H9 (cell line): ENCODE measurements around the gene ANKHD1. TPM values are rescaled to one million over a fixed set of nuclear protein-coding genes. Genes with fewer than 3 reads are reported as not detected.

ENCODE experiments used
- DNase-seq: peaks from one replicate; pipeline ENCODE4 v3.0.0-alpha.2; 2017
- H2AFZ ChIP-seq: one replicate; pipeline ENCODE4 v1.6.1; 2013; ENCODE audit warnings: mild to moderate bottlenecking, low read length, control low read depth, moderate library complexity
- H2AK5ac ChIP-seq: 2 replicates; pipeline ENCODE4 v1.6.1; 2013; ENCODE audit warnings: low read length, control low read depth, mixed read lengths; ENCODE audit not compliant: insufficient read length
- H2BK120ac ChIP-seq: one replicate; pipeline ENCODE4 v1.6.1; 2013; ENCODE audit warnings: low read depth, mild to moderate bottlenecking, low read length, control low read depth, inconsistent platforms; ENCODE audit not compliant: poor library complexity, severe bottlenecking
- H2BK12ac ChIP-seq: 2 replicates; pipeline ENCODE4 v1.6.1; 2013; ENCODE audit warnings: low read length, control low read depth, mixed read lengths, low read depth; ENCODE audit not compliant: insufficient read length
- H2BK15ac ChIP-seq: 2 replicates; pipeline ENCODE4 v1.6.1; 2013; ENCODE audit warnings: low read depth, low read length, control low read depth
- H2BK20ac ChIP-seq: one replicate; pipeline ENCODE4 v1.6.1; 2013; ENCODE audit warnings: low read depth, mild to moderate bottlenecking, low read length, control low read depth, inconsistent platforms; ENCODE audit not compliant: poor library complexity, severe bottlenecking
- H2BK5ac ChIP-seq: 2 replicates; pipeline ENCODE4 v1.6.1; 2013; ENCODE audit warnings: low read length, control low read depth, mixed read lengths; ENCODE audit not compliant: insufficient read length
- H3K14ac ChIP-seq: 2 replicates; pipeline ENCODE4 v1.6.1; 2013; ENCODE audit warnings: low read length, control low read depth; ENCODE audit not compliant: insufficient read depth
- H3K18ac ChIP-seq: 2 replicates; pipeline ENCODE4 v1.6.1; 2013; ENCODE audit warnings: low read depth, mild to moderate bottlenecking, mixed read lengths, low read length, control low read depth; ENCODE audit not compliant: insufficient read length
- H3K23ac ChIP-seq: 2 replicates; pipeline ENCODE4 v1.6.1; 2013; ENCODE audit warnings: low read length, control low read depth, mixed read lengths, low read depth; ENCODE audit not compliant: insufficient read length
- H3K23me2 ChIP-seq: 2 replicates; pipeline ENCODE4 v1.6.1; 2013; ENCODE audit warnings: low read depth, mild to moderate bottlenecking, mixed read lengths, low read length, control low read depth; ENCODE audit not compliant: insufficient read length, poor library complexity, severe bottlenecking
- H3K27ac ChIP-seq: 2 replicates; pipeline ENCODE4 v1.5.1; 2013; ENCODE audit warnings: low read length, control low read depth, mixed read lengths, low read depth; ENCODE audit not compliant: insufficient read length
- H3K27me3 ChIP-seq: 2 replicates; pipeline ENCODE4 v1.6.1; 2013; ENCODE audit warnings: low read length, control low read depth, inconsistent platforms; ENCODE audit not compliant: insufficient read depth
- H3K4ac ChIP-seq: 2 replicates; pipeline ENCODE4 v1.6.1; 2013; ENCODE audit warnings: low read depth, mild to moderate bottlenecking, control low read depth, inconsistent platforms, low read length, moderate library complexity
- H3K4me1 ChIP-seq: 2 replicates; pipeline ENCODE4 v1.6.1; 2013; ENCODE audit warnings: low read length, control low read depth, inconsistent platforms; ENCODE audit not compliant: insufficient read depth
- H3K4me2 ChIP-seq: 2 replicates; pipeline ENCODE4 v1.6.1; 2013; ENCODE audit warnings: low read length, control low read depth, mixed read lengths; ENCODE audit not compliant: insufficient read length, insufficient read depth
- H3K56ac ChIP-seq: 2 replicates; pipeline ENCODE4 v1.6.1; 2013; ENCODE audit warnings: low read depth, mild to moderate bottlenecking, mixed read lengths, low read length, control low read depth; ENCODE audit not compliant: insufficient read length
- H3K79me1 ChIP-seq: 2 replicates; pipeline ENCODE4 v1.6.1; 2013; ENCODE audit warnings: low read depth, mild to moderate bottlenecking, moderate library complexity, low read length, control low read depth, inconsistent platforms; ENCODE audit not compliant: insufficient read depth, poor library complexity, severe bottlenecking
- H3K79me2 ChIP-seq: 2 replicates; pipeline ENCODE4 v1.6.1; 2013; ENCODE audit warnings: low read length, control low read depth, inconsistent platforms; ENCODE audit not compliant: insufficient read depth
- H3K9ac ChIP-seq: 2 replicates; pipeline ENCODE4 v1.6.1; 2013; ENCODE audit warnings: low read length, control low read depth, mixed read lengths; ENCODE audit not compliant: insufficient read length; ENCODE audit errors: extremely low read depth
- H3K9me3 ChIP-seq: one replicate; pipeline ENCODE4 v1.6.1; 2013; ENCODE audit warnings: low read depth, low read length, inconsistent platforms; ENCODE audit not compliant: control insufficient read depth
- H3T11ph ChIP-seq: one replicate; pipeline ENCODE4 v1.6.1; 2013; ENCODE audit warnings: mild to moderate bottlenecking, low read length, control low read depth, inconsistent platforms
- H4K20me1 ChIP-seq: one replicate; pipeline ENCODE4 v1.6.1; 2013; ENCODE audit not compliant: control insufficient read depth, insufficient read length, insufficient read depth
- H4K5ac ChIP-seq: 2 replicates; pipeline ENCODE4 v1.6.1; 2013; ENCODE audit warnings: low read depth, mild to moderate bottlenecking, mixed read lengths, low read length, control low read depth; ENCODE audit not compliant: insufficient read length
- H4K8ac ChIP-seq: replicated peaks from 2 replicates; pipeline ENCODE4 v1.6.1; 2013; ENCODE audit warnings: low read length, control low read depth, mixed read lengths, low read depth; ENCODE audit not compliant: insufficient read length
- H4K91ac ChIP-seq: 2 replicates; pipeline ENCODE4 v1.6.1; 2013; ENCODE audit warnings: low read depth, mild to moderate bottlenecking, moderate library complexity, mixed read lengths, low read length, control low read depth; ENCODE audit not compliant: insufficient read length
- H3K27ac Mint-ChIP-seq, 3 experiments: 2 replicates in 2 of 3; 3 replicates in 1 of 3; pipeline ENCODE4 v1.8.0; 2020 to 2021; ENCODE audit warnings: mixed read lengths in 3 of 3, mild to moderate bottlenecking in 1 of 3, moderate library complexity in 1 of 3
- H3K27me3 Mint-ChIP-seq: 2 replicates; pipeline ENCODE4 v1.8.0; 2021; ENCODE audit warnings: low read depth, mild to moderate bottlenecking, moderate library complexity, mixed read lengths
- H3K36me3 Mint-ChIP-seq, 3 experiments: 2 replicates in 2 of 3; 3 replicates in 1 of 3; pipeline ENCODE4 v1.8.0; 2020 to 2021; ENCODE audit warnings: low read depth in 3 of 3, mixed read lengths in 3 of 3; ENCODE audit not compliant: insufficient read depth in 1 of 3
- H3K4me1 Mint-ChIP-seq, 2 experiments: 2 replicates each; pipeline ENCODE4 v1.8.0; 2020; ENCODE audit warnings: mixed read lengths in 2 of 2
- H3K4me3 Mint-ChIP-seq, 2 experiments: 2 replicates in 1 of 2; 3 replicates in 1 of 2; pipeline ENCODE4 v1.8.0; 2020 to 2021; ENCODE audit warnings: mild to moderate bottlenecking in 2 of 2, mixed read lengths in 2 of 2, moderate library complexity in 1 of 2
- H3K9me3 Mint-ChIP-seq, 2 experiments: 2 replicates in 1 of 2; 3 replicates in 1 of 2; pipeline ENCODE4 v1.8.0; 2020; ENCODE audit warnings: mild to moderate bottlenecking in 2 of 2, mixed read lengths in 2 of 2, moderate library complexity in 1 of 2
- WGBS: extraction: QIAGEN DNeasy Blood & Tissue Kit; methylation state at CpG from one replicate; pipeline ENCODE4 v1.1.7; 2013; ENCODE audit warnings: missing lambda C conversion rate, low lambda C conversion rate, mixed read lengths; ENCODE audit not compliant: insufficient read length; ENCODE audit errors: extremely low coverage; 5-methylcytosine and 5-hydroxymethylcytosine counted together
- total RNA-seq: library from RNA; stranded (reverse); gene quantifications from 2 replicates; pipeline ENCODE4 v1.2.1, GENCODE V29; 2021
- TF ChIP-seq, protein P1 (sequence below): fragments of 200-600 bp; sonication (generic); conservative IDR thresholded peaks from 3 replicates; pipeline ENCODE4 v1.8.0; 2021; ENCODE audit warnings: antibody characterized with exemption, mild to moderate bottlenecking

The ANKHD1 gene
- total RNA-seq, 1 experiment from 2014 or later: 105 TPM

DNA sequence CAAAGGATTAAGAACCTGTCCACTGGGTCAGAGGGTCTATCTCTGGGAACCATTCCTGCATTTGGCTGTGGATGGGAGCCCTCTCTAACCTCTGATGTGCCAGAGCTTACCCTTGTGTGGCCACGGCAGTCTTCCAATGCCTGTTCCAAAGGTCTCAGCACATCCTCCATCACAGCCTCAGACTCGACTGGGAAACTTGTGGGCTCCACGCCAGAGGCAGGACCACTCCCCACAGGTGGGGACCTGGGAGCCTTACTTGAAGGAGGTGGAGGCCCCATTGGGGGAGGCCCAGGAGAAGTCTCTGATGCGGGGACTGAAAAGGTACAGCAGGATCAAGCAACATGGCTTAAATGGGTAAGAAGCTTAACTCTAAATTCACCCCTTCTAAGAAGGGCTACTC, 150.2 kb downstream of the ANKHD1 start:
- peaks cover 7% of the 10 kb centered on the region for H3K23me2 ChIP-seq
- Mint-ChIP-seq H3K27ac (no peak overlapping the region), H3K27me3 (no peaks in the 10 kb centered on the region), H3K4me1 (peaks cover 34% of the 10 kb centered on the region in 2 experiments), H3K4me3 (no peak overlapping the region), H3K9me3 (no peaks in the 10 kb centered on the region), H3K36me3 (peaks cover 16 to 63% (median 47%) of the 10 kb centered on the region in 3 experiments; a peak in 6 of 7 replicates)
- no peak overlapping the region for H2BK5ac ChIP-seq
- H4K8ac ChIP-seq: no peak overlapping the region
- H2BK120ac ChIP-seq: no peak overlapping the region
- no peak overlapping the region for H3T11ph ChIP-seq
- H3K27me3 ChIP-seq: no peaks in the 10 kb centered on the region
- H3K79me2 ChIP-seq: peaks cover 6% of the 10 kb centered on the region
- H3K23ac ChIP-seq: no peak overlapping the region
- H4K20me1 ChIP-seq: no peaks in the 10 kb centered on the region
- no peak overlapping the region for H2AFZ ChIP-seq
- no peak overlapping the region for H3K18ac ChIP-seq
- H3K9ac ChIP-seq: no peak overlapping the region
- 0 out of 2 replicates have a peak, but pooled peaks cover 7% of the 10 kb centered on the region for H3K4me1 ChIP-seq
- no peak overlapping the region for H3K14ac ChIP-seq
- no peak overlapping the region for H2BK15ac ChIP-seq
- H4K5ac ChIP-seq: no peak overlapping the region
- no peak overlapping the region for H3K27ac ChIP-seq
- WGBS: no CpG with 5 or more reads among the region's 4 CpGs
- no peak overlapping the region for H3K56ac ChIP-seq
- no peak overlapping the region for H3K4me2 ChIP-seq
- DNase-seq: no peak
- H2BK12ac ChIP-seq: no peak overlapping the region
- no peak overlapping the region for H2AK5ac ChIP-seq
- no peak overlapping the region for H2BK20ac ChIP-seq
- H3K79me1 ChIP-seq: peaks cover 3% of the 10 kb centered on the region
- H3K9me3 ChIP-seq: no peaks in the 10 kb centered on the region
- TF ChIP-seq, protein P1, sequence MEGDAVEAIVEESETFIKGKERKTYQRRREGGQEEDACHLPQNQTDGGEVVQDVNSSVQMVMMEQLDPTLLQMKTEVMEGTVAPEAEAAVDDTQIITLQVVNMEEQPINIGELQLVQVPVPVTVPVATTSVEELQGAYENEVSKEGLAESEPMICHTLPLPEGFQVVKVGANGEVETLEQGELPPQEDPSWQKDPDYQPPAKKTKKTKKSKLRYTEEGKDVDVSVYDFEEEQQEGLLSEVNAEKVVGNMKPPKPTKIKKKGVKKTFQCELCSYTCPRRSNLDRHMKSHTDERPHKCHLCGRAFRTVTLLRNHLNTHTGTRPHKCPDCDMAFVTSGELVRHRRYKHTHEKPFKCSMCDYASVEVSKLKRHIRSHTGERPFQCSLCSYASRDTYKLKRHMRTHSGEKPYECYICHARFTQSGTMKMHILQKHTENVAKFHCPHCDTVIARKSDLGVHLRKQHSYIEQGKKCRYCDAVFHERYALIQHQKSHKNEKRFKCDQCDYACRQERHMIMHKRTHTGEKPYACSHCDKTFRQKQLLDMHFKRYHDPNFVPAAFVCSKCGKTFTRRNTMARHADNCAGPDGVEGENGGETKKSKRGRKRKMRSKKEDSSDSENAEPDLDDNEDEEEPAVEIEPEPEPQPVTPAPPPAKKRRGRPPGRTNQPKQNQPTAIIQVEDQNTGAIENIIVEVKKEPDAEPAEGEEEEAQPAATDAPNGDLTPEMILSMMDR: no peak
- no peak overlapping the region for H4K91ac ChIP-seq
- H3K4ac ChIP-seq: no peak overlapping the region
